K562 (cell line): ENCODE data around the gene KPNA3. TPM values are rescaled to one million over a fixed set of nuclear protein-coding genes. Genes with fewer than 3 reads are reported as not detected.

Experiments used
- ARNT ChIP-seq, 2 experiments: fragments of 450-650 bp; IDR thresholded peaks; 2 replicates each; pipeline ENCODE4 v1.6.1; 2016; ENCODE audit warnings: mild to moderate bottlenecking in 1 of 2
- ELK3 ChIP-seq: fragments of 450-650 bp; formaldehyde crosslinking; IDR thresholded peaks from 2 replicates; pipeline ENCODE4 v1.4.0; 2020; ENCODE audit warnings: mild to moderate bottlenecking
- EP400 ChIP-seq: fragments of 450-650 bp; IDR thresholded peaks from 2 replicates; pipeline ENCODE4 v1.6.1; 2017; ENCODE audit warnings: antibody characterized with exemption, mild to moderate bottlenecking, moderate library complexity
- FOXK2 ChIP-seq, 2 experiments: fragments of 450-650 bp; IDR thresholded peaks in 1 of 2; conservative IDR thresholded peaks in 1 of 2; 2 replicates each; pipeline ENCODE4 v1.6.1; 2016; ENCODE audit warnings: low read depth in 2 of 2, mild to moderate bottlenecking in 1 of 2
- GABPB1 ChIP-seq: sonication (generic); formaldehyde crosslinking; IDR thresholded peaks from 2 replicates; pipeline ENCODE4 v1.8.0; 2022; ENCODE audit warnings: mild to moderate bottlenecking, missing genetic modification reagents
- GATAD2B ChIP-seq: fragments of 450-650 bp; IDR thresholded peaks from 2 replicates; pipeline ENCODE4 v1.6.1; 2017; ENCODE audit warnings: mild to moderate bottlenecking, borderline replicate concordance
- HIVEP1 ChIP-seq: fragments of 250-450 bp; sonication (Bioruptor Pico); IDR thresholded peaks from 2 replicates; pipeline ENCODE4 v1.4.0; 2020; ENCODE audit warnings: mild to moderate bottlenecking
- HNRNPUL1 ChIP-seq: fragments of 200-400 bp; formaldehyde crosslinking; IDR thresholded peaks from 2 replicates; pipeline ENCODE4 v1.6.1; 2017; ENCODE audit warnings: low read length
- IRF9 ChIP-seq: fragments of 450-650 bp; IDR thresholded peaks from 2 replicates; pipeline ENCODE4 v1.6.1; 2016; ENCODE audit warnings: missing biosample characterization, missing genetic modification characterization
- L3MBTL2 ChIP-seq: fragments of 450-650 bp; IDR thresholded peaks from 2 replicates; pipeline ENCODE4 v1.6.1; 2016; ENCODE audit warnings: mild to moderate bottlenecking, moderate library complexity
- NEUROD1 ChIP-seq: fragments of 150-350 bp; IDR thresholded peaks from 2 replicates; pipeline ENCODE4 v1.6.1; 2014; ENCODE audit warnings: borderline replicate concordance, low read length, low read depth; ENCODE audit not compliant: partially characterized antibody
- NFYB ChIP-seq: IDR thresholded peaks from 2 replicates; pipeline ENCODE4 v1.6.1; 2011; ENCODE audit warnings: mild to moderate bottlenecking, moderate library complexity; ENCODE audit not compliant: insufficient read length; ENCODE audit errors: extremely low read depth
- PATZ1 ChIP-seq: fragments of 250-450 bp; sonication (Bioruptor Pico); IDR thresholded peaks from 2 replicates; pipeline ENCODE4 v1.5.0; 2020; ENCODE audit warnings: mild to moderate bottlenecking, borderline replicate concordance
- PHF20 ChIP-seq: fragments of 450-650 bp; IDR thresholded peaks from 2 replicates; pipeline ENCODE4 v1.6.1; 2018; ENCODE audit not compliant: partially characterized antibody
- PTBP1 ChIP-seq: fragments of 200-400 bp; formaldehyde crosslinking; IDR thresholded peaks from 2 replicates; pipeline ENCODE4 v1.6.1; 2017; ENCODE audit warnings: low read depth, low read length
- RBM22 ChIP-seq: fragments of 200-400 bp; formaldehyde crosslinking; IDR thresholded peaks from 2 replicates; pipeline ENCODE4 v1.6.1; 2018; ENCODE audit warnings: low read length, low read depth; ENCODE audit not compliant: poor library complexity, severe bottlenecking
- SPI1 ChIP-seq: IDR thresholded peaks from 2 replicates; pipeline ENCODE4 v1.6.1; 2011; ENCODE audit warnings: low read depth, low read length, control low read depth, borderline replicate concordance
- TCFL5 ChIP-seq: fragments of 250-450 bp; sonication (Bioruptor Pico); conservative IDR thresholded peaks from 2 replicates; pipeline ENCODE4 v1.6.1; 2021; ENCODE audit warnings: mild to moderate bottlenecking, moderate library complexity, matching md5 sums
- TFAP4 ChIP-seq: sonication (generic); formaldehyde crosslinking; IDR thresholded peaks from 2 replicates; pipeline ENCODE4 v1.8.0; 2022; ENCODE audit warnings: missing genetic modification reagents, mild to moderate bottlenecking, moderate library complexity, borderline replicate concordance
- XRCC5 ChIP-seq: fragments of 200-400 bp; formaldehyde crosslinking; IDR thresholded peaks from 2 replicates; pipeline ENCODE4 v1.6.1; 2017; ENCODE audit warnings: low read depth, mild to moderate bottlenecking, low read length
- ZNF12 ChIP-seq: sonication (generic); formaldehyde crosslinking; IDR thresholded peaks from 2 replicates; pipeline ENCODE4 v1.4.0; 2020; ENCODE audit warnings: mild to moderate bottlenecking, missing genetic modification reagents
- ZNF311 ChIP-seq: fragments of 250-450 bp; sonication (Bioruptor Pico); IDR thresholded peaks from 2 replicates; pipeline ENCODE4 v1.4.0; 2020; ENCODE audit warnings: mild to moderate bottlenecking, moderate library complexity
- ZNF699 ChIP-seq: fragments of 250-450 bp; sonication (Bioruptor Pico); IDR thresholded peaks from 2 replicates; pipeline ENCODE4 v1.8.0; 2021; ENCODE audit warnings: mild to moderate bottlenecking, moderate library complexity; ENCODE audit not compliant: insufficient replicate concordance
- polyA plus RNA-seq, 8 experiments: library from polyadenylated mRNA; depleted of rRNA in 4 of 8; stranded (reverse) in 5 of 8; unstranded in 3 of 8; fragments of >200 nt; fragmentation: Nextera tagmentation in 2 of 8; fragmentation: Illumina TruSeq in 1 of 8; extraction: Ambion mirVana in 2 of 8; extraction: Trizol in 1 of 8; gene quantifications; 2 replicates each; pipeline versions ENCODE4 v1.2.1 to v1.2.3, GENCODE V29; 2011 to 2014; ENCODE audit warnings: inconsistent platforms in 1 of 8, missing spikeins in 1 of 8
- total RNA-seq, 7 experiments: library from RNA; depleted of rRNA in 6 of 7; stranded (reverse); fragments of >200 nt in 6 of 7; fragmentation: Illumina TruSeq in 2 of 7; extraction: Trizol in 2 of 7; gene quantifications; 2 replicates each; pipeline versions ENCODE4 v1.2.1 to v1.2.3, GENCODE V29; 2011 to 2021; ENCODE audit warnings: low replicate concordance in 1 of 7

The KPNA3 gene
- total and polyA plus RNA-seq, 9 of the 15 experiments (the other 6 are each of a cell fraction or from before 2014, with no cell fraction given), result 8.5 to 23.4 (median 15.7) TPM

GRCh38 chr13:49690995-49691784 is 101.3 kb downstream of the KPNA3 start, which contains the start of gene EBPL (continued):
- TF ChIP-seq SPI1 (no peak), GATAD2B (peak; percentile 81), GABPB1 (CRISPR knock-in tag) (no peak), FOXK2 (conservative IDR thresholded peaks at IDR 0.05 in 1 of 2, IDR thresholded peaks at IDR 0.05 in 1 of 2; ENCODE audit: low read depth in 2 of 2) (no peak), NFYB (peak; percentile 13), XRCC5 (no peak), EP400 (peak; percentile 36; the same call in 1 of the 2 replicates), ELK3 (CRISPR knock-in tag) (no peak), IRF9 (no peak), HNRNPUL1 (no peak), PATZ1 (no peak), TFAP4 (CRISPR knock-in tag) (no peak), RBM22 (no peak), HIVEP1 (CRISPR knock-in tag) (no peak), ARNT (IDR thresholded peaks at IDR 0.05) (no peak), ZNF12 (CRISPR knock-in tag) (no peak), ZNF699 (CRISPR knock-in tag) (no peak), PHF20 (no peak), PTBP1 (no peak), ZNF311 (no peak), TCFL5 (CRISPR knock-in tag) (no peak), NEUROD1 (no peak), L3MBTL2 (peak; percentile 86)
